WTC11 (cell line): ENCODE results near the gene HRH1. TPM values are rescaled to one million over a fixed set of nuclear protein-coding genes. Genes with fewer than 3 reads are reported as not detected.
"Not testable (repeated sequence)": the region's sequence is repeated elsewhere in the genome, so short reads cannot be mapped to it uniquely, and the experiment has no call there.

Source experiments
- ATAC-seq: fragments of 200-7000 bp; cut with Tn5 transposase; 2 replicates; pipeline ENCODE4 v1.10.0; 2021; ENCODE audit warnings: mild to moderate bottlenecking, moderate library complexity
- CTCF ChIA-PET: fragments of 300-600 bp; sonication (Branson Sonifier 250); formaldehyde crosslinking; loops from one replicate; lab custom pipeline; 2021; ENCODE audit warnings: antibody characterized with exemption; lab: Charles Lee
- POLR2A ChIA-PET: fragments of 350-600 bp; sonication (Branson Sonifier 250); formaldehyde crosslinking; loops from one replicate; lab custom pipeline; 2021; ENCODE audit warnings: antibody characterized with exemption; lab: Charles Lee
- DNase-seq: peaks from one replicate; pipeline ENCODE4 v3.0.0; 2021; ENCODE audit warnings: low spot score
- H3K27ac Mint-ChIP-seq: 2 replicates; pipeline ENCODE4 v1.8.0; 2021; ENCODE audit warnings: mixed read lengths
- H3K27me3 Mint-ChIP-seq: 2 replicates; pipeline ENCODE4 v1.8.0; 2021; ENCODE audit warnings: low read depth, mild to moderate bottlenecking, moderate library complexity, mixed read lengths
- H3K36me3 Mint-ChIP-seq: 2 replicates; pipeline ENCODE4 v1.8.0; 2021; ENCODE audit warnings: mixed read lengths
- H3K4me1 Mint-ChIP-seq: 2 replicates; pipeline ENCODE4 v1.8.0; 2022; ENCODE audit warnings: mixed read lengths
- H3K4me3 Mint-ChIP-seq: 2 replicates; pipeline ENCODE4 v1.8.0; 2021; ENCODE audit warnings: mild to moderate bottlenecking, moderate library complexity, mixed read lengths
- H3K9me3 Mint-ChIP-seq: 2 replicates; pipeline ENCODE4 v1.8.0; 2021; ENCODE audit warnings: mixed read lengths
- E2F1 ChIP-seq: sonication (generic); formaldehyde crosslinking; IDR thresholded peaks from 2 replicates; pipeline ENCODE4 v1.8.0; 2022; ENCODE audit warnings: mild to moderate bottlenecking, missing genetic modification reagents
- E2F4 ChIP-seq: sonication (generic); formaldehyde crosslinking; IDR thresholded peaks from 2 replicates; pipeline ENCODE4 v1.8.1; 2022; ENCODE audit warnings: low read depth, mild to moderate bottlenecking, moderate library complexity, missing genetic modification reagents, borderline replicate concordance
- ERG ChIP-seq: fragments of 250-450 bp; sonication (Bioruptor Pico); IDR thresholded peaks from 2 replicates; pipeline ENCODE4 v1.8.0; 2021; ENCODE audit warnings: mild to moderate bottlenecking
- ETV6 ChIP-seq: sonication (generic); formaldehyde crosslinking; IDR thresholded peaks from 2 replicates; pipeline ENCODE4 v1.8.1; 2022; ENCODE audit warnings: mild to moderate bottlenecking, missing genetic modification reagents
- IRF1 ChIP-seq: sonication (generic); formaldehyde crosslinking; IDR thresholded peaks from 2 replicates; pipeline ENCODE4 v1.8.0; 2023; ENCODE audit warnings: missing genetic modification reagents
- JAZF1 ChIP-seq: fragments of 250-450 bp; sonication (Bioruptor Pico); IDR thresholded peaks from 2 replicates; pipeline ENCODE4 v1.9.0; 2021; ENCODE audit warnings: moderate library complexity, mild to moderate bottlenecking, inconsistent platforms
- KAT7 ChIP-seq: sonication (generic); formaldehyde crosslinking; IDR thresholded peaks from 2 replicates; pipeline ENCODE4 v1.8.1; 2023; ENCODE audit warnings: missing genetic modification reagents, mild to moderate bottlenecking, borderline replicate concordance
- MXD4 ChIP-seq: fragments of 250-450 bp; sonication (Bioruptor Pico); IDR thresholded peaks from 2 replicates; pipeline ENCODE4 v1.8.0; 2021; ENCODE audit warnings: mild to moderate bottlenecking, moderate library complexity, borderline replicate concordance
- MYBL2 ChIP-seq: sonication (generic); formaldehyde crosslinking; IDR thresholded peaks from 2 replicates; pipeline ENCODE4 v1.8.1; 2023; ENCODE audit warnings: mild to moderate bottlenecking, moderate library complexity, missing genetic modification reagents
- PREB ChIP-seq: sonication (generic); formaldehyde crosslinking; IDR thresholded peaks from 2 replicates; pipeline ENCODE4 v1.8.1; 2022; ENCODE audit warnings: mild to moderate bottlenecking, missing genetic modification reagents, moderate library complexity, borderline replicate concordance
- STAT6 ChIP-seq: sonication (generic); formaldehyde crosslinking; conservative IDR thresholded peaks from 2 replicates; pipeline ENCODE4 v1.8.1; 2023; ENCODE audit warnings: mild to moderate bottlenecking, low read depth, missing genetic modification reagents, moderate library complexity
- ZNF121 ChIP-seq: sonication (generic); formaldehyde crosslinking; IDR thresholded peaks from 2 replicates; pipeline ENCODE4 v1.8.0; 2023; ENCODE audit warnings: missing genetic modification reagents
- ZNF232 ChIP-seq: sonication (generic); formaldehyde crosslinking; IDR thresholded peaks from 2 replicates; pipeline ENCODE4 v1.8.0; 2022; ENCODE audit warnings: mild to moderate bottlenecking, missing genetic modification reagents
- ZNF425 ChIP-seq: fragments of 250-450 bp; sonication (Bioruptor Pico); conservative IDR thresholded peaks from 2 replicates; pipeline ENCODE4 v1.9.0; 2021; ENCODE audit warnings: mild to moderate bottlenecking
- total RNA-seq: library from RNA; stranded (reverse); gene quantifications from 3 replicates; pipeline ENCODE4 v1.2.3, GENCODE V29; 2021

HRH1 gene
- total RNA-seq, 1 experiment from 2014 or later, result not detected

- H3K4me3 Mint-ChIP-seq, result no peak overlapping the region
- ATAC-seq (no peak), DNase-seq (no peak)
- H3K27me3 Mint-ChIP-seq, result peaks cover 2% of the 10 kb centered on the region; the same call in 1 of the 2 replicates
- H3K4me1 Mint-ChIP-seq, result no peaks in the 10 kb centered on the region; the same call in 1 of the 2 replicates
- H3K9me3 Mint-ChIP-seq, result no peaks in the 10 kb centered on the region
- TF ChIP-seq MYBL2, result no peak
- TF ChIP-seq ZNF232 (CRISPR knock-in tag), result no peak
- no peak for TF ChIP-seq ETV6 (CRISPR knock-in tag)
- TF ChIP-seq E2F1 (CRISPR knock-in tag), result no peak
- TF ChIP-seq IRF1 (CRISPR knock-in tag), result no peak
- TF ChIP-seq ZNF425 (CRISPR knock-in tag), result no peak
- TF ChIP-seq PREB (CRISPR knock-in tag), result no peak
- TF ChIP-seq E2F4 (CRISPR knock-in tag), result no peak
- TF ChIP-seq JAZF1 (CRISPR knock-in tag), result no peak
- H3K36me3 Mint-ChIP-seq, result no peaks in the 10 kb centered on the region
- CTCF ChIA-PET, result interaction anchor here (1.1 kb wide), 1 partner anchor 281 kb away, joined by 3 read pairs; no protein-coding TSS in a partner anchor
- POLR2A ChIA-PET, result no interaction called here
- no peak overlapping the region for H3K27ac Mint-ChIP-seq
These were observed 22.9 kb upstream of the HRH1 start for GRCh38 chr3:11131371-11131770.

- POLR2A ChIA-PET, H3K27ac Mint-ChIP-seq, ATAC-seq, H3K36me3 Mint-ChIP-seq, H3K27me3 Mint-ChIP-seq, H3K4me3 Mint-ChIP-seq, H3K4me1 Mint-ChIP-seq, DNase-seq, H3K9me3 Mint-ChIP-seq: not testable (repeated sequence)
- CTCF ChIA-PET, result interaction anchor here (1.1 kb wide), 1 partner anchor 280 kb away, joined by 3 read pairs; no protein-coding TSS in a partner anchor
These were observed 22.4 kb upstream of the HRH1 start for GRCh38 chr3:11131886-11132285.

- Mint-ChIP-seq H3K4me3 (no peak overlapping the region), H3K36me3 (no peaks in the 10 kb centered on the region), H3K27me3 (peaks cover 2% of the 10 kb centered on the region; the same call in 1 of the 2 replicates), H3K27ac (no peak overlapping the region), H3K9me3 (peaks cover 8% of the 10 kb centered on the region), H3K4me1 (no peaks in the 10 kb centered on the region; the same call in 1 of the 2 replicates)
- ChIA-PET CTCF (no interaction called here), POLR2A (interaction anchor here (0.5 kb wide), 1 partner anchor 1601 kb away, joined by 3 read pairs; no protein-coding TSS in a partner anchor)
- DNase-seq, result no peak
- ATAC-seq, result no peak
- TF ChIP-seq ZNF121 (CRISPR knock-in tag) (no peak), ERG (CRISPR knock-in tag) (no peak), KAT7 (CRISPR knock-in tag) (no peak), PREB (CRISPR knock-in tag) (no peak), STAT6 (CRISPR knock-in tag) (no peak), MXD4 (CRISPR knock-in tag) (no peak)
These were observed 21.4 kb upstream of the HRH1 start for GRCh38 chr3:11132861-11133260.
